HG03469 (cell line): ENCODE measurements around the gene KLHL7.

Experiments
- ATAC-seq: cut with Tn5 transposase; IDR thresholded peaks from one replicate; pipeline ENCODE4 v1.9.1; 2021; ENCODE audit warnings: mild to moderate bottlenecking, moderate library complexity, moderate number of reproducible peaks; ENCODE audit not compliant: unreplicated experiment

KLHL7 gene, protein sequence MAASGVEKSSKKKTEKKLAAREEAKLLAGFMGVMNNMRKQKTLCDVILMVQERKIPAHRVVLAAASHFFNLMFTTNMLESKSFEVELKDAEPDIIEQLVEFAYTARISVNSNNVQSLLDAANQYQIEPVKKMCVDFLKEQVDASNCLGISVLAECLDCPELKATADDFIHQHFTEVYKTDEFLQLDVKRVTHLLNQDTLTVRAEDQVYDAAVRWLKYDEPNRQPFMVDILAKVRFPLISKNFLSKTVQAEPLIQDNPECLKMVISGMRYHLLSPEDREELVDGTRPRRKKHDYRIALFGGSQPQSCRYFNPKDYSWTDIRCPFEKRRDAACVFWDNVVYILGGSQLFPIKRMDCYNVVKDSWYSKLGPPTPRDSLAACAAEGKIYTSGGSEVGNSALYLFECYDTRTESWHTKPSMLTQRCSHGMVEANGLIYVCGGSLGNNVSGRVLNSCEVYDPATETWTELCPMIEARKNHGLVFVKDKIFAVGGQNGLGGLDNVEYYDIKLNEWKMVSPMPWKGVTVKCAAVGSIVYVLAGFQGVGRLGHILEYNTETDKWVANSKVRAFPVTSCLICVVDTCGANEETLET

DNA sequence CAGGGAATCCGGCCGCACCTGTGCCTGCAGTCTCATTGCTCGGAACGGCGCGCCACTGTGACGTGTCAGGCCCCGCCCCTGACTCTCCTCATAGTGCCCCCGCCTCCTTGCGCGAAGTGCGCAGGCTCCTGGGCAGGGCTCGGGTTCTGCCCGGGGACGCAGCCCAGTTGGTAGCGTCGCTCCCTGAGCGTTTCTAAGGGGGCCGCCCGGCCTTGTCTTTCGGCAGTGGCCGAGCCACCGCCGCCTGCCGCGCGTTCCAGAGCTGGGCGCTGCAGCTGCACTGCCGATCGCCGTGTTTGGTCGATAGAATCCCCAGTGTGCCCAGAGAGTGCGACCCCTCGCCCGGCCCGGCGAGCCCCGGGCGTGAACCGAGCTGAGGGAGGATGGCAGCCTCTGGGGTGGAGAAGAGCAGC lies at the start of gene KLHL7:
Gene KLHL7, plus strand, starts transcription at position 142 of the 413 bp plus-strand sequence. Its CDS starts 242 bp downstream, at position 384.
- ATAC-seq: peak; percentile 94

GRCh38 chr7:23058408-23059096 lies 47.0 kb upstream of the KLHL7 start:
- ATAC-seq: no peak

GRCh38 chr7:23061327-23061726 lies 44.3 kb upstream of the KLHL7 start:
- ATAC-seq: no peak

- ATAC-seq: no peak
These were observed 43.1 kb upstream of the KLHL7 start for GRCh38 chr7:23062452-23062851.

DNA sequence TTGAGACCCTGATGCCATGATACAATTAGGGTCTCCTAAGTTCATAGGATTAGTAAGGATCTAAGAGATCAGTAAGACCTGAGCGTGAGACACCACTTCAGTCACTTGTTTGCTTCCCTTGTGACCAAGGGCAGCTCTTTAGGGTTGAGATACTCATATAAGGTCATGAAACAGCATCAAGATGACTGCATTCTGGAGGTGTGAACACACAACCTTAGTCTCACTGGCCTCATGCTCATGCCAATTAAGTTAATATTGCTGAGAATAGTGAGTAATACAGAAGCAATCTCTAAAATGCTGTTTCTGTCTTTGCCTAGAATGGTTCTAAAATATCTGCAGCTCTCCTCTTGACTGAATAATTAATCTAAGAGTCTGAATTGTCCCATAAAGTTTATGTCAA lies 39.6 kb upstream of the KLHL7 start:
- no peak for ATAC-seq

- ATAC-seq: no peak
These were observed 38.3 kb upstream of the KLHL7 start for GRCh38 chr7:23067271-23067670.

GRCh38 chr7:23072048-23072447 lies 33.5 kb upstream of the KLHL7 start:
- no peak for ATAC-seq

- ATAC-seq: no peak
These were observed 32.7 kb upstream of the KLHL7 start for GRCh38 chr7:23072922-23073321.

GRCh38 chr7:23074443-23075261 lies 30.9 kb upstream of the KLHL7 start:
- ATAC-seq: no peak

DNA sequence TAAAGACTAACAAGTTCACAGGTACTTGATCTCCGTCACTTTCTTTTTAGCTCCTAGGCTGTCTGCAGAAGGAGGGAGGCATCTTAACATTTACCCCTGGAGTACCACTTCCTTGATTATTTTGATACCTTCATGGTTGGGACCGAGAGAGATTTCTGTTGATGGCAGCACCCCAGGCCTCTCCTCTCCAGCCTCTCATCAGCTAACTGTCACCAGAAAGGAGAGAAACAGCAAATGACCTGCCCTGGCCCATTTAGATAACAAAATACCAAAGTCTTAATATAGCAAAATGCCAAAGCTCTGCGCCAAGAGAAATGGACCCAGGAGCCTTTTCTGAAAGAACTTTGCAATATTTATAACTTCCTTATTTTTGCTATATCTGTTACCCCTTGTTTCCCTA lies 30.0 kb upstream of the KLHL7 start:
- ATAC-seq: no peak

GRCh38 chr7:23076772-23077171 lies 28.8 kb upstream of the KLHL7 start:
- no peak for ATAC-seq

DNA sequence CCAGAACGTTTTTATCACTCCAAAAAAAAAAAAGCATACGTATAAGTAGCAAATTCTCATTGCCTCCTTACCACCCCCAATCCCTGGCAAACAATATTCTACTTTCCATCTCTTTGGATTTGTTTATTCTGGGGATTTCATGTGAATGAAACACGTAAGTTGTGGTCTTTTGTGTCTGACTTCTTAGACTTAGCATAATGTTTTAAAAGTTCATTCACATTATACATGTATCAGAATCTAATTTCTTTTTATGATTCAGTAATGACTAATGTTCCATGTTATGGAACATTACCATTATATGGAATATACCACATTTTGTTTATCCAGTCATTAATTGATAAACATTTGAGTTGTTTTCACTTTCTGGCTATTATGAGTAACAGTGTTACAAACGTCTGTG lies 12.5 kb upstream of the KLHL7 start:
- ATAC-seq: no peak

DNA sequence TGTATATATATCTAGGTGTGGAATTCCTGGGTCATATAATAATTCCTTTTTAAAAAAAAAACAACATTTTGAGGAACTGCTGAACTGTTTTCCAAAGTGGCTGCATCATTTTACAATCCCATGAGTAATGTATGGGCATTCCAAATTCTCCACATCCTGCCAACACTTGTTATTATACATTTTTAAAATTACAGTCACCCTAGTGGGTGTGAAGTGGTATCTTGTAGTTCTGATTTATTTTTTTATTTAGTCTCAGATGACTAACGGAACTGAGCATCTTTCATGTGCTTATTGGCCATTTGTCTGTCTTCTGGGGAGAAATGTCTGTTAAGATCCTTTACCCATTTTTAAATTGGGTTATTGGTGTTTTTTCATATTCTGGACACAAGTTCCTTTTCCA lies 12.0 kb upstream of the KLHL7 start:
- no peak for ATAC-seq

DNA sequence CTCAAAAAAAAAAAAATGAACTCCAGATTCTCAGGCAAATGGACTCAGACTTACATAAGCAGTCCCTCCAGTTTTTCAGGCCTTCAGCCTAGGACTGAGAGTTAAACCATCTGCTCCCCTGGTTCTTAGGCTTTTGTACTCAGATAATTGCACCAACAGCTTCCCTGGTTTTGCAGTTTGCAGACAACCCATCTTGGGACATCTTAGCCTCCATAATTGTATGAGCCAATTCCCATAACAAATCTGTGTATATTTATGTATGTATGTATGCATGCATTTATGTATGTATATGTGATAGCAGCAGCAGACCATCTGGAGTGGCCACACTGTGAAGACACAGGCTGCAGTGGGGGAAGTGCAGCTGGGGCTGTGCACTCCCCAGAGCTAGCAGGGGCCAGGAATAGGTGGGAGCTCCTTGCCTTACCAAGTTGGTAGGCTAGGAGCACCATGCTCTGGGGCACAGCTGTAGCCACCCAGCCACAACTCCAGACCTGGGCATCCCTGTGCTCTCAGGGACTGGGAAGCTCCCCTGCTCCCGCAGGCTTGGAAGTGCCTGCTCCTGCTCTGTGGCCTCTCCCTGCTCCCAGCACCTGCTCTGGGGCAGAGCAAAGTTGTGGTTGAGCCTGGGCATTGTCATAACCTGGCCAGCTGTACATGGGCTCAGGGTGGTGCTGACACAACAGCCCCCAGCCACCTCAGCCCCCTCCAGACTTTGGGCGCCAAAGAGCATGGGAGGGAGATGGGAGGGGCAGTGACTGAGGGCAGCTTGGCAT lies 8.9 kb upstream of the KLHL7 start:
- no peak for ATAC-seq

DNA sequence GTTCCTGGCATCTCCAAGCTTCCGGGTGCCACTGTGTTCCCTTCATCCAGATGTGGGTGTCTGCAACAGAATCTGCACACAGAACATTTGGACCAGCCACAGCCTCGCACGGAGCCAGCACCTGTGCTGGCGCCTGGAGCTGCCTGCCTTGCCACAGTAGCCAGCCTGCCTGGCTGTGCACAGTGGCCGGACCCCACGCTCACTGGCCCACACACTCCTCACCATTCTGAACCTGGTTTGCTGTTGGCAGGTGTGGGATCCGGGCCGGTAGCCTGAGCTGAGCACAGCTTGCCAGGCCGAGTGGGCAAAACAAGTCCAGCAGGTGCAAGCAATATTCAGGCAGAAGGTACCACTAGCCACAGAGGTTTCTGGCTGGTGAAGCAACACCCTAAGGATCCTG lies 7.6 kb upstream of the KLHL7 start:
- ATAC-seq: no peak

DNA sequence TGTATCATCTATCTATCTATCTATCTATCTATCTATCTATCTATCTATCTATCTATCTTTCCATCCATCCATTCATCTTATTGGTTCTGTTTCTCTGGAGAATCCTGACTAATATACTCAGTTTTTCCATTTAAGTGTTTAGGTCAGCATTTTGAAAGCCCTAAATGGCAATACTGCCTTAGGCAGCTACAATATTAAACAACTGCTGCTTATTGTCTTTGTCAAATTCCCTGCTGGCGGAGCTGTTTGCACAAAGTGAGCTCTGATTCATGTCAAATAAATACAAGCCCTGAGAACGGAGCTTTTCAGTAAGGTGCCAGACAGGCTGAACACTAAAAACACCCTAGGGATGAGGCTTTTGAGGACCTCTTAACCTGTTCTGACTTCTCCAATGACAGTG lies 7.1 kb upstream of the KLHL7 start:
- no peak for ATAC-seq

DNA sequence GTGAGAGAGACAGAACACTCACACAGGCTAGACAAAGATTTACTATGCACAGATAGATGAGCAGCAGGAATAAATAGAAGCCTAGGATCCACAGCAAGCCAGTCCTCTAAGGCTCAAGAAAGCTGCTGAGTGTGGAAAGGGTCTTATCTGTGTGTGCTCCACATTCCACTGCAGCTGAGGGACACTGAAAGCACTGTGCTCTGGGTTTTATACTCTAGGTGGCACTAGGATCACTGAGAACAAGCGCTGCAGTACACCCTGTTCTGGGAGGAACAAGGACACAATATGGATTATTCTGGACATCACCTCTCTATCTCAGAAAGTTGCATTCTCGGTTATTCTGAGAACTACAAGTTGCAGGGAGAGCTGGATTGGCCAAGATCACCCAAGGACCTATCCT lies 4.9 kb upstream of the KLHL7 start:
- no peak for ATAC-seq

DNA sequence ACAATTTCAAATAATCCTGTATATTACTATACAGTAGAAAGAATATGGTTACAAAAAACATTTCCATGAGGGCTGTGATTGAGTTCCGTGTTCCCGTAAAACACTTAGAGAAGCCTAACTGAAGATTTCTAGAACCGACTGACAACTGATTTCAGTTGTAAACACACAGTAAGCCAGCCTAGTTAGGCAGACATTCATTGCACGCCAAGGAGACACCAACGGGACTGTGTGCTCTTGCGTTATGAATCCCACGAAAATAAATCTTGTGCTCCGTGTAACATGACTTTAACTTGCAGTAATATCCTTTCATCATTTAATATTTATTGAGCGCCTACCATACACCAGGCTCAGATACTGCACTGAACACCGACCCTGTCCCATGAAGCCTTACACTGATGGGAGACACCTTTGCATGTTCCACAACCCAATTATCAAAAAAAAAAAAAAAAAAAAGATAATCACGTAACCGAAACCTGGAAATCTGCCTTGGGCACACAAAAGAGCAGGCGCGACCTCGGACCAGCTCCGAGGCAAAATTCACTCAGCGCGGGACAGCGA lies 420 bp upstream of the KLHL7 start:
- ATAC-seq: peak; percentile 7

- ATAC-seq: no peak
These were observed 655 bp downstream of the KLHL7 start for GRCh38 chr7:23106057-23106822.
